HepG2 (cell line): ENCODE measurements around the gene ARHGEF3. TPM values are rescaled to one million over a fixed set of nuclear protein-coding genes. Genes with fewer than 3 reads are reported as not detected.

Source experiments
- ATAC-seq: fragments of 200-7000 bp; cut with Tn5 transposase; 3 replicates; pipeline ENCODE4 v1.9.1; 2020; ENCODE audit warnings: mild to moderate bottlenecking, moderate library complexity
- BruUV-seq: library from RNA; stranded (reverse); fragments of 400-500 nt; replicated peaks from 2 replicates; lab custom pipeline; 2021; lab: Mats Ljungman, UMichigan
- CTCF ChIA-PET: fragments of 300-600 bp; formaldehyde crosslinking; extraction: SDS; loops from one replicate; lab custom pipeline; 2021; ENCODE audit warnings: low total read pairs, inconsistent platforms, low intra/inter-chr PET ratio; lab: Yijun Ruan, JAX
- POLR2A ChIA-PET: fragments of 350-600 bp; sonication (Branson Sonifier 250); formaldehyde crosslinking; loops from one replicate; lab custom pipeline; 2020; ENCODE audit warnings: antibody characterized with exemption, inconsistent platforms; lab: Yijun Ruan, JAX
- DNase-seq: peaks from one replicate; pipeline ENCODE4 v3.0.0-alpha.2; 2015; ENCODE audit warnings: low spot score
- FAIRE-seq: peaks from 3 replicates; lab custom pipeline; 2011; peaks lifted over from hg19 to GRCh38; lab: Jason Lieb, UNC
- H2AFZ ChIP-seq: one replicate; pipeline ENCODE4 v1.6.1; 2011; ENCODE audit warnings: low read length, inconsistent platforms
- H3K27ac ChIP-seq: fragments of 300-600 bp; 3 replicates; pipeline ENCODE4 v1.8.0; 2011; ENCODE audit warnings: mixed run types, mild to moderate bottlenecking, mixed read lengths, low read length, inconsistent platforms; ENCODE audit not compliant: insufficient read depth; ENCODE audit errors: extremely low read length
- H3K27me3 ChIP-seq, 2 experiments: fragments of 200-600 bp in 1 of 2; 2 replicates in 1 of 2; 3 replicates in 1 of 2; pipeline versions ENCODE4 v1.6.0 to v1.8.0; 2011; ENCODE audit warnings: low read length in 2 of 2, mild to moderate bottlenecking in 2 of 2, moderate library complexity in 2 of 2, inconsistent platforms in 1 of 2; ENCODE audit not compliant: insufficient read depth in 2 of 2, control insufficient read depth in 1 of 2
- H3K36me3 ChIP-seq, 2 experiments: fragments of 200-600 bp in 1 of 2; replicated peaks in 1 of 2; 2 replicates in 1 of 2; 3 replicates in 1 of 2; pipeline versions ENCODE4 v1.5.1 to v1.8.0; 2011; ENCODE audit warnings: low read length in 2 of 2, inconsistent platforms in 1 of 2; ENCODE audit not compliant: insufficient read depth in 2 of 2, control insufficient read depth in 1 of 2
- H3K4me1 ChIP-seq: 2 replicates; pipeline ENCODE4 v1.5.1; 2012; ENCODE audit warnings: low read length, inconsistent platforms; ENCODE audit not compliant: insufficient read depth
- H3K4me2 ChIP-seq: 2 replicates; pipeline ENCODE4 v1.6.0; 2011; ENCODE audit warnings: low read depth, low read length, inconsistent platforms
- H3K4me3 ChIP-seq, 3 experiments: fragments of 200-600 bp in 1 of 3; sonication (generic), shearing (Covaris generic) in 1 of 3; replicated peaks in 1 of 3; 2 replicates each; pipeline ENCODE4 v1.5.1; 2011 to 2016; ENCODE audit warnings: low read length in 3 of 3, inconsistent platforms in 2 of 3, low read depth in 2 of 3, mild to moderate bottlenecking in 2 of 3, control low read depth in 1 of 3, mixed read lengths in 1 of 3; ENCODE audit not compliant: insufficient read depth in 1 of 3
- H3K79me2 ChIP-seq: one replicate; pipeline ENCODE4 v1.6.1; 2011; ENCODE audit warnings: low read length, inconsistent platforms; ENCODE audit not compliant: insufficient read depth
- H3K9ac ChIP-seq: 2 replicates; pipeline ENCODE4 v1.6.0; 2011; ENCODE audit warnings: mild to moderate bottlenecking, low read depth, low read length, inconsistent platforms; ENCODE audit not compliant: insufficient read depth
- H3K9me3 ChIP-seq: 2 replicates; pipeline ENCODE4 v1.5.1; 2012; ENCODE audit warnings: mild to moderate bottlenecking, low read length
- H4K20me1 ChIP-seq: 2 replicates; pipeline ENCODE4 v1.6.0; 2011; ENCODE audit warnings: inconsistent platforms, mild to moderate bottlenecking, low read length, moderate library complexity; ENCODE audit not compliant: insufficient read depth
- HDAC1 ChIP-seq: sonication (generic); formaldehyde crosslinking; IDR thresholded peaks from 2 replicates; pipeline ENCODE4 v1.5.1; 2020; ENCODE audit warnings: mild to moderate bottlenecking, missing genetic modification reagents
- KAT2B ChIP-seq: fragments of 150-350 bp; IDR thresholded peaks from 2 replicates; pipeline ENCODE4 v1.6.1; 2014; ENCODE audit warnings: low read depth, low read length, borderline replicate concordance
- SALL2 ChIP-seq: sonication (generic); formaldehyde crosslinking; IDR thresholded peaks from 2 replicates; pipeline ENCODE4 v1.8.1; 2023; ENCODE audit warnings: mild to moderate bottlenecking, missing genetic modification reagents, inconsistent platforms
- XBP1 ChIP-seq: sonication (generic); formaldehyde crosslinking; IDR thresholded peaks from 2 replicates; pipeline ENCODE4 v1.5.0; 2020; ENCODE audit warnings: missing genetic modification reagents
- ZMYM4 ChIP-seq: sonication (generic); formaldehyde crosslinking; IDR thresholded peaks from 2 replicates; pipeline ENCODE4 v1.8.1; 2023; ENCODE audit warnings: mild to moderate bottlenecking, missing genetic modification reagents
- ZNF451 ChIP-seq: sonication (generic); formaldehyde crosslinking; IDR thresholded peaks from 2 replicates; pipeline ENCODE4 v1.5.0; 2020; ENCODE audit warnings: mild to moderate bottlenecking, missing genetic modification reagents
- ZNF556 ChIP-seq: sonication (generic); formaldehyde crosslinking; IDR thresholded peaks from 2 replicates; pipeline ENCODE4 v1.4.0; 2020; ENCODE audit warnings: mild to moderate bottlenecking, missing genetic modification reagents, borderline replicate concordance
- ZNF576 ChIP-seq: sonication (generic); formaldehyde crosslinking; IDR thresholded peaks from 2 replicates; pipeline ENCODE4 v1.4.0; 2020; ENCODE audit warnings: mild to moderate bottlenecking, missing genetic modification reagents
- ZNF678 ChIP-seq: sonication (generic); formaldehyde crosslinking; IDR thresholded peaks from 2 replicates; pipeline ENCODE4 v1.4.0; 2020; ENCODE audit warnings: mild to moderate bottlenecking, missing genetic modification reagents
- ZZZ3 ChIP-seq: sonication (generic); formaldehyde crosslinking; IDR thresholded peaks from 2 replicates; pipeline ENCODE4 v1.4.0; 2020; ENCODE audit warnings: missing genetic modification reagents, mild to moderate bottlenecking, borderline replicate concordance
- WGBS: methylation state at CpG from one replicate; pipeline ENCODE4 v1.1.6; 2017; ENCODE audit warnings: low lambda C conversion rate; 5-methylcytosine and 5-hydroxymethylcytosine counted together
- in situ Hi-C: cut with HindIII; loops from 2 replicates; pipeline ENCODE4 v1.10.0; 2017; ENCODE audit warnings: low pct_unique_long_range_greater_than_20kb; ENCODE audit not compliant: extremely low pct_ligation_motif_present
- intact Hi-C: fragments of 100-400 bp; cut with micrococcal nuclease; formaldehyde crosslinking; loops from one replicate; pipeline ENCODE4 v1.10.0; 2022; ENCODE audit not compliant: unreplicated experiment
- polyA plus RNA-seq, 8 experiments: library from polyadenylated mRNA; depleted of rRNA in 3 of 8; stranded (reverse) in 7 of 8; unstranded in 1 of 8; fragments of >200 nt; fragmentation: Illumina TruSeq in 4 of 8; extraction: Trizol in 4 of 8; gene quantifications; 2 replicates each; pipeline versions ENCODE4 v1.2.1 to v1.2.3, GENCODE V29; 2011 to 2016; ENCODE audit warnings: low read depth in 4 of 8, missing spikeins in 1 of 8, mixed read lengths in 1 of 8; ENCODE audit not compliant: insufficient read depth in 1 of 8
- total RNA-seq, 5 experiments: library from RNA; depleted of rRNA; stranded (reverse); fragments of >200 nt; fragmentation: Illumina TruSeq; extraction: Trizol; gene quantifications; 2 replicates each; pipeline ENCODE4 v1.2.3, GENCODE V29; 2016; ENCODE audit warnings: low read depth in 1 of 5
- TF ChIP-seq, protein P1 (sequence below): conservative IDR thresholded peaks from 2 replicates; pipeline ENCODE4 v1.6.1; 2018; ENCODE audit warnings: missing genetic modification reagents
- TF ChIP-seq, protein P2 (sequence below): sonication (generic); formaldehyde crosslinking; IDR thresholded peaks from 2 replicates; pipeline ENCODE4 v1.5.0; 2020; ENCODE audit warnings: mild to moderate bottlenecking, missing genetic modification reagents, borderline replicate concordance
- TF ChIP-seq, protein P3 (sequence below): sonication (generic); formaldehyde crosslinking; IDR thresholded peaks from 2 replicates; pipeline ENCODE4 v1.5.0; 2020; ENCODE audit warnings: mild to moderate bottlenecking, missing genetic modification reagents
- TF ChIP-seq, protein P4 (sequence below): sonication (generic); formaldehyde crosslinking; IDR thresholded peaks from 2 replicates; pipeline ENCODE4 v1.4.0; 2020; ENCODE audit warnings: missing genetic modification reagents, borderline replicate concordance

Gene ARHGEF3
- total and polyA plus RNA-seq, 2 of the 13 experiments (the other 11 are each of a cell fraction or from before 2014, with no cell fraction given): 14.8 to 23.1 TPM

DNA sequence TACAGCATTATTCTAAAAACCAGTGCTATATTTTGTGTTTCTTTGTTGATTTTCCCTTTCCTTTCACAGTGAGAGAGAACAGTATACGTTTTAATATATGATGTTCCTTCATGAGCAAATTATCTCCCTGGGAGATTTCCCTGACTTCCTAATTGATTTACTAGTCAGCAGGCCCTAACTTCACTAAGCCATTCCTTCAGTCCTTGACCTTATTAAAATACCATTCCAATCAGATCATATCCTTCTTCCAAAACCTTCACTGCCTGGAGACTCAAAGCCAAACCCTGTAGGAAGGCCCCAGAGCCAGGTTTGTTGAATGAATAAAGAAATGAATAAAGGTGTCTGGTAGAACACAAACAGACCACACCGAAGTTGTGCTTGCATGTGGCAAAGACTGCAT, 43.8 kb upstream of the ARHGEF3 start:
- ChIA-PET POLR2A (no interaction called here), CTCF (no interaction called here)
- in situ Hi-C loops (no loop called here), intact Hi-C loops (no loop called here)
- Histone ChIP-seq H3K4me1 (peaks cover 17% of the 10 kb centered on the region), H3K27me3 (no peaks in the 10 kb centered on the region), H3K4me3 (no peak overlapping the region), H3K27ac (no peak overlapping the region), H3K9me3 (no peaks in the 10 kb centered on the region), H2AFZ (no peak overlapping the region), H4K20me1 (no peaks in the 10 kb centered on the region), H3K36me3 (no peaks in the 10 kb centered on the region), H3K9ac (no peak overlapping the region), H3K4me2 (no peak overlapping the region), H3K79me2 (no peaks in the 10 kb centered on the region)
- no TSS peak for BruUV-seq
- 96% methylated on average over 2 of the region's 2 CpGs for WGBS
- DNase-seq (no peak), FAIRE-seq (no peak), ATAC-seq (no peak)
- TF ChIP-seq HDAC1 (no peak), ZZZ3 (CRISPR knock-in tag) (no peak), KAT2B (no peak), SALL2 (CRISPR knock-in tag) (no peak), ZNF678 (CRISPR knock-in tag) (no peak), ZNF576 (no peak), ZNF556 (no peak), ZMYM4 (CRISPR knock-in tag) (no peak), ZNF451 (no peak), XBP1 (CRISPR knock-in tag) (no peak)
- TF ChIP-seq, protein P1, sequence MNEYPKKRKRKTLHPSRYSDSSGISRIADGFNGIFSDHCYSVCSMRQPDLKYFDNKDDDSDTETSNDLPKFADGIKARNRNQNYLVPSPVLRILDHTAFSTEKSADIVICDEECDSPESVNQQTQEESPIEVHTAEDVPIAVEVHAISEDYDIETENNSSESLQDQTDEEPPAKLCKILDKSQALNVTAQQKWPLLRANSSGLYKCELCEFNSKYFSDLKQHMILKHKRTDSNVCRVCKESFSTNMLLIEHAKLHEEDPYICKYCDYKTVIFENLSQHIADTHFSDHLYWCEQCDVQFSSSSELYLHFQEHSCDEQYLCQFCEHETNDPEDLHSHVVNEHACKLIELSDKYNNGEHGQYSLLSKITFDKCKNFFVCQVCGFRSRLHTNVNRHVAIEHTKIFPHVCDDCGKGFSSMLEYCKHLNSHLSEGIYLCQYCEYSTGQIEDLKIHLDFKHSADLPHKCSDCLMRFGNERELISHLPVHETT (CRISPR knock-in tag): no peak
- TF ChIP-seq, protein P2, sequence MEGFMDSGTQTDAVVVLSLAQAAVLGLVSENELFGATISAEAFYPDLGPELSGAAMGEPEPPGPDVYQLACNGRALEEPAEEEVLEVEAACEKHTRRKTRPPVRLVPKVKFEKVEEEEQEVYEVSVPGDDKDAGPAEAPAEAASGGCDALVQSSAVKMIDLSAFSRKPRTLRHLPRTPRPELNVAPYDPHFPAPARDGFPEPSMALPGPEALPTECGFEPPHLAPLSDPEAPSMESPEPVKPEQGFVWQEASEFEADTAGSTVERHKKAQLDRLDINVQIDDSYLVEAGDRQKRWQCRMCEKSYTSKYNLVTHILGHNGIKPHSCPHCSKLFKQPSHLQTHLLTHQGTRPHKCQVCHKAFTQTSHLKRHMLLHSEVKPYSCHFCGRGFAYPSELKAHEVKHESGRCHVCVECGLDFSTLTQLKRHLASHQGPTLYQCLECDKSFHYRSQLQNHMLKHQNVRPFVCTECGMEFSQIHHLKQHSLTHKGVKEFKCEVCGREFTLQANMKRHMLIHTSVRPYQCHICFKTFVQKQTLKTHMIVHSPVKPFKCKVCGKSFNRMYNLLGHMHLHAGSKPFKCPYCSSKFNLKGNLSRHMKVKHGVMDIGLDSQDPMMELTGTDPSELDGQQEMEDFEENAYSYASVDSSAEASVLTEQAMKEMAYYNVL (CRISPR knock-in tag): no peak
- TF ChIP-seq, protein P3, sequence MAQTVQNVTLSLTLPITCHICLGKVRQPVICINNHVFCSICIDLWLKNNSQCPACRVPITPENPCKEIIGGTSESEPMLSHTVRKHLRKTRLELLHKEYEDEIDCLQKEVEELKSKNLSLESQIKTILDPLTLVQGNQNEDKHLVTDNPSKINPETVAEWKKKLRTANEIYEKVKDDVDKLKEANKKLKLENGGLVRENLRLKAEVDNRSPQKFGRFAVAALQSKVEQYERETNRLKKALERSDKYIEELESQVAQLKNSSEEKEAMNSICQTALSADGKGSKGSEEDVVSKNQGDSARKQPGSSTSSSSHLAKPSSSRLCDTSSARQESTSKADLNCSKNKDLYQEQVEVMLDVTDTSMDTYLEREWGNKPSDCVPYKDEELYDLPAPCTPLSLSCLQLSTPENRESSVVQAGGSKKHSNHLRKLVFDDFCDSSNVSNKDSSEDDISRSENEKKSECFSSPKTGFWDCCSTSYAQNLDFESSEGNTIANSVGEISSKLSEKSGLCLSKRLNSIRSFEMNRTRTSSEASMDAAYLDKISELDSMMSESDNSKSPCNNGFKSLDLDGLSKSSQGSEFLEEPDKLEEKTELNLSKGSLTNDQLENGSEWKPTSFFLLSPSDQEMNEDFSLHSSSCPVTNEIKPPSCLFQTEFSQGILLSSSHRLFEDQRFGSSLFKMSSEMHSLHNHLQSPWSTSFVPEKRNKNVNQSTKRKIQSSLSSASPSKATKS (CRISPR knock-in tag): no peak
- TF ChIP-seq, protein P4, sequence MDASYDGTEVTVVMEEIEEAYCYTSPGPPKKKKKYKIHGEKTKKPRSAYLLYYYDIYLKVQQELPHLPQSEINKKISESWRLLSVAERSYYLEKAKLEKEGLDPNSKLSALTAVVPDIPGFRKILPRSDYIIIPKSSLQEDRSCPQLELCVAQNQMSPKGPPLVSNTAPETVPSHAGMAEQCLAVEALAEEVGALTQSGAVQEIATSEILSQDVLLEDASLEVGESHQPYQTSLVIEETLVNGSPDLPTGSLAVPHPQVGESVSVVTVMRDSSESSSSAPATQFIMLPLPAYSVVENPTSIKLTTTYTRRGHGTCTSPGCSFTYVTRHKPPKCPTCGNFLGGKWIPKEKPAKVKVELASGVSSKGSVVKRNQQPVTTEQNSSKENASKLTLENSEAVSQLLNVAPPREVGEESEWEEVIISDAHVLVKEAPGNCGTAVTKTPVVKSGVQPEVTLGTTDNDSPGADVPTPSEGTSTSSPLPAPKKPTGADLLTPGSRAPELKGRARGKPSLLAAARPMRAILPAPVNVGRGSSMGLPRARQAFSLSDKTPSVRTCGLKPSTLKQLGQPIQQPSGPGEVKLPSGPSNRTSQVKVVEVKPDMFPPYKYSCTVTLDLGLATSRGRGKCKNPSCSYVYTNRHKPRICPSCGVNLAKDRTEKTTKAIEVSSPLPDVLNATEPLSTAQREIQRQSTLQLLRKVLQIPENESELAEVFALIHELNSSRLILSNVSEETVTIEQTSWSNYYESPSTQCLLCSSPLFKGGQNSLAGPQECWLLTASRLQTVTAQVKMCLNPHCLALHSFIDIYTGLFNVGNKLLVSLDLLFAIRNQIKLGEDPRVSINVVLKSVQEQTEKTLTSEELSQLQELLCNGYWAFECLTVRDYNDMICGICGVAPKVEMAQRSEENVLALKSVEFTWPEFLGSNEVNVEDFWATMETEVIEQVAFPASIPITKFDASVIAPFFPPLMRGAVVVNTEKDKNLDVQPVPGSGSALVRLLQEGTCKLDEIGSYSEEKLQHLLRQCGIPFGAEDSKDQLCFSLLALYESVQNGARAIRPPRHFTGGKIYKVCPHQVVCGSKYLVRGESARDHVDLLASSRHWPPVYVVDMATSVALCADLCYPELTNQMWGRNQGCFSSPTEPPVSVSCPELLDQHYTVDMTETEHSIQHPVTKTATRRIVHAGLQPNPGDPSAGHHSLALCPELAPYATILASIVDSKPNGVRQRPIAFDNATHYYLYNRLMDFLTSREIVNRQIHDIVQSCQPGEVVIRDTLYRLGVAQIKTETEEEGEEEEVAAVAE: no peak
